ENCODE measurements around the gene PRR5.

Gene PRR5

DNA sequence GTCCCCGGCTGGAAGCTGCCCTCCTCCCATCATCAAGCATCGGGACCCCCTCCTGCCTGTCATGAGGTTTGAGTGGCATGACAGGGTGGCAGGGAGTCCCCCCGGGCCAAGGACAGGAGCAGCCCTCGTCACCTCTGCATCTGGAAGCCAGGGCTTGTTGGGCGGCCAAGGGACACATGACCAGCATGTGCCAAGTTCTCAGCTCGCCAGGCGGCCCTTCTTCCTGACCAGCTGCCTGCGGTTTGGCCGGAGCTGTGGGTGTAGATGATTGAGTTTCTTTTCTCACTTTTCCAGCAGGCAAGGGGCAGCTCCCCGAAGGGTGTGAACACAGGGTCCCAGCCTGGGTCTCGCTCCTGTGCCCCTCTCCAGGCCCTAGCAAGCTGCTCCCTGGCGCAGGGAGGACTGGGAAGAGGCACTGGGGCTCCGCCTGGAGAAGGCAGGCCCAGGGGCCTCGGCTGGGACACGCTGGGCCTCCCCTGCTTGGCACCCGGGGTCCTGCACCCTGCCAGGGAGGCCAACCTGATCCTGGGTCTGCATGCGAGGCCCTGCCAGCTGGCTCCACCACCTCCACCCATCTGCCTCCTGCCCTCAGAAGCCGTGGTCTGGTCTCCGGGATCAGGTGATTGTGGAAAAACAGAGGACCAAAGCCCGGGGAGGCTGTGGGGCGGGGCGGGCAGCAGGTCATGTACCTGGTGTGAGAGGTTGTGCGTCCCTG, 63.7 kb downstream of the PRR5 start:
- TF ChIP-seq, protein P1, sequence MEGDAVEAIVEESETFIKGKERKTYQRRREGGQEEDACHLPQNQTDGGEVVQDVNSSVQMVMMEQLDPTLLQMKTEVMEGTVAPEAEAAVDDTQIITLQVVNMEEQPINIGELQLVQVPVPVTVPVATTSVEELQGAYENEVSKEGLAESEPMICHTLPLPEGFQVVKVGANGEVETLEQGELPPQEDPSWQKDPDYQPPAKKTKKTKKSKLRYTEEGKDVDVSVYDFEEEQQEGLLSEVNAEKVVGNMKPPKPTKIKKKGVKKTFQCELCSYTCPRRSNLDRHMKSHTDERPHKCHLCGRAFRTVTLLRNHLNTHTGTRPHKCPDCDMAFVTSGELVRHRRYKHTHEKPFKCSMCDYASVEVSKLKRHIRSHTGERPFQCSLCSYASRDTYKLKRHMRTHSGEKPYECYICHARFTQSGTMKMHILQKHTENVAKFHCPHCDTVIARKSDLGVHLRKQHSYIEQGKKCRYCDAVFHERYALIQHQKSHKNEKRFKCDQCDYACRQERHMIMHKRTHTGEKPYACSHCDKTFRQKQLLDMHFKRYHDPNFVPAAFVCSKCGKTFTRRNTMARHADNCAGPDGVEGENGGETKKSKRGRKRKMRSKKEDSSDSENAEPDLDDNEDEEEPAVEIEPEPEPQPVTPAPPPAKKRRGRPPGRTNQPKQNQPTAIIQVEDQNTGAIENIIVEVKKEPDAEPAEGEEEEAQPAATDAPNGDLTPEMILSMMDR (IDR thresholded peaks at IDR 0.05; ENCODE audit: extremely low read depth, missing control alignments) = no peak
- no peak for DNase-seq (ENCODE audit: low spot score)

DNA sequence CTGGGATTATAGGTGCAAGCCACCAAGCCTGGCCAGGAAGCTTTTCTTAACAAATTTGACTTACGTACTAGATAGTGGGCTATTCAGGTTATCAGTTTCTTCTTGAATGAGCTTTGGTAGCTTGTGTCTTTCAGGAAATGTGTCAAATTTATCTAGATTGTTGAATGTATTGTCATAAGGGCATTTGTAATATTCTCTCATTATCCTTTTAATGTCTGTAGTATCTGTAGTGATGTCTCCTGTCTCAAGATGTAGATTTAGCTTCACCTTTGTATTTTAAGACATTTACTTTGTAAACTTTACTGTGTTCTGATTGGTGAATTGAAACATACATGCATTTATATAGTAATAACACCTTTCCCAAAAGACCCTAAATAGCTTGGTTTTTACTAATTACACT, 71.1 kb downstream of the PRR5 start:
- TF ChIP-seq, protein P1 (IDR thresholded peaks at IDR 0.05; ENCODE audit: extremely low read depth, missing control alignments) = no peak
- no peak for DNase-seq (ENCODE audit: low spot score)

DNA sequence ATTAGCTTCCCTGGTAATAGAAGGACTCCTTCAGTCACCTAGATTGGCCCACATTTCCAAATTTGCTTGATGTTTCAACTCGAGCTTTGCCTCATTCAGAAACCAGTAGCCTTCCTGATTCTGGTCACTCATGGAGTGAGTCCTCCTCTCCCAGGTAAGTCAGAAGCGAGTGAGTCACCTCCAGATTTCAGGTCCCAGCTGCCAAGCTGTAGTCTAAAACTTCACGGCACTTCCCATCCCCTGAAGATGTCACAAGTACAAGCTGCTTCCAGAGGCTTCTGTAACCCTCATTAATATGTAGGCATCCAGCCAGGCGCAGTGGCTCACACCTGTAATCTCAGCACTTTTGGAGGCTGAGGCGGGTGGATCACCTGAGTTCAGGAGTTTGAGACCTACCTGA, 73.9 kb downstream of the PRR5 start:
- DNase-seq (ENCODE audit: low spot score) = no peak

DNA sequence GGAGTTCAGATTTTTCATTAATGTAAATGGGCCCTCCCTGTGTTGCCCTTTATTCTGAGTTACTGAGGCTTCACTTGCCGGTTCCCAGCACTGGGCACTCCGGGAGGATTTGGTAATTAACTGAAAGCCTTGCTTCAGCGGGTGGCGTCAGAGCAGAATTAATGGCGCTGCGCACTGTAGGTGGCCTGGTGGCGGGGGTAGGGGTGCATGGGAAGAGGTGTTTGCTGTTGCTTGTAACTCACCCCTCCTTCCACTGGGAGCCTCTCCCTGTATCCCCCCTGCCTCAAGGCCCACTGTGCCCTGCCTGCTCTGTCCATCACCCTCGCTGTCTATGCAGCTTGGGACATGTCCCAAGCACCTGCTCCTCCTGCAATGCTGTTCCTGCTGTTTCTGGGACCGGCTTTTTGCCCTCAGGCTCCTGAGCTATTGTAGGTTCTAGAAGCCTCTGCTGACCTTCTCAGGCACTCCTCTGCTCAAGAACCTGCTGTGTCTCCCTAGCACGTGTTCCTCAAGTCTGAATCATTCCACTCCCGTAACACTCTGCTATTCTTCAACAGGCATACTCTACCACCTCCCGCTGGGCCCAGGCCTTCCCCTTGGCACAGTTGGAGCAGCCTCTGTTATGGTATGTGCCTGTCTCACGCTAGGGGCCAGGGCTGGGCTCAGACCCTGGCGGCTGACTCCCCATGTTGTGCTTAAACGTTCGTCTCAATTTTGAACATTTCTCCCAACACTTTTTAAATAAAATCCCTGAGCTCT, 74.8 kb downstream of the PRR5 start:
- DNase-seq (ENCODE audit: low spot score) = no peak
- TF ChIP-seq, protein P1 (IDR thresholded peaks at IDR 0.05; ENCODE audit: extremely low read depth, missing control alignments) = no peak

More for the DNA sequence above, 73.9 kb downstream of the PRR5 start:
- TF ChIP-seq, protein P1 (IDR thresholded peaks at IDR 0.05; ENCODE audit: extremely low read depth, missing control alignments) = no peak

DNA sequence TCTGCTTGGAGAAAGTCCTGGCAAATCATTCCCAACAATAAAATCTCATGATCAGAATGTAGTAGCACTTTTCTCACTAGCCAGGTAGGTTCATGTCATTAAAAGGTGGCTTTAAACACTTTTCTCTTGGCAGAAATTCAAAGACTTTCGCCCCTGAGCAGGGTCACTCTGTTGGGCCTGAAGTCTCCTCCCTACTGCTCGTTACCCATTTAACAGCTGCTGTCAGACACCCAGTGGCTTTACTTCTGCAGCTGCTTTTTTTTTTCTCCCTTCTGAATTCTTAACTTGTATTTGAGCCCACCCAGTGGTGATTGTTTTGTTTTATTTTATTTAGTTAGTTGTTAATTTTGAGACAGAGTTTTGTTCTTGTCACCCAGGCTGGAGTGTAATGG, 75.4 kb downstream of the PRR5 start:
- TF ChIP-seq, protein P1 (IDR thresholded peaks at IDR 0.05; ENCODE audit: extremely low read depth, missing control alignments) = no peak
- DNase-seq (ENCODE audit: low spot score) = no peak

DNA sequence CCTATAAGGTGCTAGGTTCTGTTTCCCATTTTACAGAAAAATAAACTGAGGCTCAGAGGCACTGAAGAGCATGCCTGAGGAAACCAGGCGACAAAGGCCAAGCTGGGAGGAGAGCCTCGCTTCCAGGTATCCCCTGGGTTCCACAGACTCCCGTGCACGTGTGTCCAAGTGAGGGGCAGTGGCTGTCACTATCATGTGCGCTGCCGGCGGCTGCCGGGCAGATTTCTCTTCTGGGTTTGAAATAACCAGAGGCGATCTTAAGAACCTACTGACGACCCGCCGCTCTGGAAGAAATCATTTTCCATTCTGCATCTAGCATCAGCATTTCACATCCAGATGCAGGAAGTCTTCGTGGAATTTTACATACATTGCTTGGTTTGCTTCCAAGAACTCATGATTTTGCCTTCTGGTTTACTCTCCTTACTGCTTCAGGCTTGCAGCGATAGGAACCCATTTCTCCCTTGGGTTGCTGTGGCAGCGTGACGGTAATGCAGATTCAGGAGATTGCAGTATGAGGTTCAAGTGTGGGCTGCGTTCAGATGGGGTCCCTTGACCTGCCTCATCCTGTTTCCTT, 79.0 kb downstream of the PRR5 start:
- no peak for DNase-seq (ENCODE audit: low spot score)
- TF ChIP-seq, protein P1 (IDR thresholded peaks at IDR 0.05; ENCODE audit: extremely low read depth, missing control alignments) = no peak

DNA sequence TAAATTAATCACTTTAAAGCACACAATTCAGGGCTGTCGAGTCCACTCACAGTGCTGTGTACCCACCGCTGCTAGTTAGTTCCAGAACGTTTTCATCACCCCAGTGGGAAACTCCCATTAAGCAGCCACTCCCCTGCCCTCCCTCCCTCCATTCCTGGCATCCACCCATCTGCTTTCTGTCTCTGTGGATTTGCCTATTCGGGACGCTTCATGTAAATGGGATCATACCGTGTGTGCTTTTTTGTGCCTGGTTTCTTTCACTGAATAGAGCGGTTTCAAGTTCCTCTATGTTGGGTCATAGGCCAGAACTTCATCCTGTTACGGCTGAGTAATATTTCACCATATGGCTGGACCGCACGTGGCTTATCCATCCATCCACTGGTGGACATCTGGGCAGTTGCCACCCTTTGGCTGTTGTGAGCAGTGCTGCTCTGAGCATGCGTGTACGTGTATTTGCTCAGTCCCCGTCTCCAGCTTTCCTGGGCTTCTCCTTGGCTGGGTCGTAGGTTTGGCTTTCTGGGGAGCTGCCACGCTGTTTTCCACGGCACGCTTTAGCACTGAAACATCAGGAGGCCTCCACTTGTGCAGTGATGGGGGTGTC, 80.5 kb downstream of the PRR5 start:
- TF ChIP-seq, protein P1 (IDR thresholded peaks at IDR 0.05; ENCODE audit: extremely low read depth, missing control alignments) = no peak
- DNase-seq (ENCODE audit: low spot score) = no peak

All from GM20000 (cell line).